Parathyroid adenoma (tissue), 2 donors: ENCODE measurements around the gene RFTN1.

ENCODE experiments used
- H2AFZ ChIP-seq: fragments of 300-600 bp; sonication (generic); one replicate; pipeline ENCODE4 v1.7.0; 2017; ENCODE audit warnings: antibody characterized with exemption, mild to moderate bottlenecking
- H3K27ac ChIP-seq: fragments of 300-600 bp; sonication (generic); one replicate; pipeline ENCODE4 v1.7.0; 2017
- H3K27me3 ChIP-seq: fragments of 300-600 bp; sonication (generic); one replicate; pipeline ENCODE4 v1.7.0; 2017; ENCODE audit warnings: low read length; ENCODE audit not compliant: control insufficient read depth, insufficient read depth
- H3K36me3 ChIP-seq: fragments of 300-600 bp; sonication (generic); one replicate; pipeline ENCODE4 v1.7.0; 2017; ENCODE audit warnings: low read length; ENCODE audit not compliant: control insufficient read depth, insufficient read depth
- H3K4me1 ChIP-seq: fragments of 300-600 bp; sonication (generic); one replicate; pipeline ENCODE4 v1.7.0; 2017; ENCODE audit warnings: control low read depth
- H3K4me2 ChIP-seq: fragments of 300-600 bp; sonication (generic); one replicate; pipeline ENCODE4 v1.7.0; 2017; ENCODE audit warnings: low read length
- H3K4me3 ChIP-seq: fragments of 300-600 bp; sonication (generic); one replicate; pipeline ENCODE4 v1.7.0; 2017; ENCODE audit warnings: low read depth, low read length
- H3K79me2 ChIP-seq: fragments of 300-600 bp; sonication (generic); one replicate; pipeline ENCODE4 v1.7.0; 2017; ENCODE audit warnings: control low read depth
- H3K9ac ChIP-seq: fragments of 300-600 bp; sonication (generic); one replicate; pipeline ENCODE4 v1.7.0; 2017; ENCODE audit warnings: mild to moderate bottlenecking
- H3K9me3 ChIP-seq: fragments of 300-600 bp; sonication (generic); one replicate; pipeline ENCODE4 v1.7.0; 2017; ENCODE audit warnings: low read length; ENCODE audit not compliant: control insufficient read depth
- TF ChIP-seq, protein P1 (sequence below): fragments of 300-600 bp; sonication (generic); IDR thresholded peaks from one replicate; pipeline ENCODE4 v1.7.0; 2017; ENCODE audit warnings: antibody characterized with exemption, mild to moderate bottlenecking
- donor health status: primary hyperparathyroidism.

Gene RFTN1

GRCh38 chr3:16290827-16291196 lies 222.7 kb downstream of the RFTN1 start:
- Histone ChIP-seq H3K4me2 (no peak overlapping the region), H3K4me1 (peaks cover 8% of the 10 kb centered on the region), H3K27ac (no peak overlapping the region), H3K4me3 (no peak overlapping the region), H3K27me3 (no peaks in the 10 kb centered on the region), H3K36me3 (no peaks in the 10 kb centered on the region), H3K9ac (no peak overlapping the region), H2AFZ (no peak overlapping the region), H3K79me2 (no peaks in the 10 kb centered on the region), H3K9me3 (no peaks in the 10 kb centered on the region)
- TF ChIP-seq, protein P1, sequence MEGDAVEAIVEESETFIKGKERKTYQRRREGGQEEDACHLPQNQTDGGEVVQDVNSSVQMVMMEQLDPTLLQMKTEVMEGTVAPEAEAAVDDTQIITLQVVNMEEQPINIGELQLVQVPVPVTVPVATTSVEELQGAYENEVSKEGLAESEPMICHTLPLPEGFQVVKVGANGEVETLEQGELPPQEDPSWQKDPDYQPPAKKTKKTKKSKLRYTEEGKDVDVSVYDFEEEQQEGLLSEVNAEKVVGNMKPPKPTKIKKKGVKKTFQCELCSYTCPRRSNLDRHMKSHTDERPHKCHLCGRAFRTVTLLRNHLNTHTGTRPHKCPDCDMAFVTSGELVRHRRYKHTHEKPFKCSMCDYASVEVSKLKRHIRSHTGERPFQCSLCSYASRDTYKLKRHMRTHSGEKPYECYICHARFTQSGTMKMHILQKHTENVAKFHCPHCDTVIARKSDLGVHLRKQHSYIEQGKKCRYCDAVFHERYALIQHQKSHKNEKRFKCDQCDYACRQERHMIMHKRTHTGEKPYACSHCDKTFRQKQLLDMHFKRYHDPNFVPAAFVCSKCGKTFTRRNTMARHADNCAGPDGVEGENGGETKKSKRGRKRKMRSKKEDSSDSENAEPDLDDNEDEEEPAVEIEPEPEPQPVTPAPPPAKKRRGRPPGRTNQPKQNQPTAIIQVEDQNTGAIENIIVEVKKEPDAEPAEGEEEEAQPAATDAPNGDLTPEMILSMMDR: no peak

DNA sequence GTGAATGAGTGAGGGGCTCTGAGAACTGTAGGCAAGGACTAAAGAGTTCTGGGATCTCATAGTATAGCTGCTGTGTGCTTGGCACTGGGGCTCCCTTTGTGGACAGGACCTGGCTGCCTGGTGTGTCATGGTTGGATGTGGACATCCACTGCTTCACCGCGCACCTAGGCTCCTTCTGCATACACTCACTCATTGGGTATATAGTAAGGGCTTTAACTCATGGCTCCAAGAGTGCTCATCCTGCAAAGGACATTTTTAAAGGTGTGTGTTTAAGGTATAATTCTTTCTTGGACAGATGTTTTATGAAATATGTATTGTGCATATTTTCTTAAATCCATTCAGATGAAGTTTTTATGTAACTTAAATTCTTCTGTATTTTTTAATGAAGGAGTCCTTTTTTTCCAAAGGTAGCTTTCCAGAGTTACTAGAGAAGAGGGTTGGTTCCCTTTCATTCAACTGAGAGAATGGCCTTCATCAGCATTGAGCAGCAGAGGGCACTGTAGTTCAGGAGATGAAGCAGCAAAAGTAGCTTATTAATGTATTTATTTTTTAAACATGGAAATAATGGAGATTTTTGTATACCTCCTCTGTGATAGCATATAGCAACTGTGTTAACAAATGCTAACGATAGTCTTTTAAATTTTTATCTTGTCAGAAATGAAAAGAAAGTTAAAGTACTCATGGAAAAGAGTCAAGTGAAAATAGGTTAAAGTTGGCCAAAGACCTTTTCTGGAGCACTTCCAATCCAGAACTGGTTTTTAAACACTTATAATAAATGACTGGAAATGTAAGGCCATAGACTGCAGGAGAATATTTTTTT lies 223.3 kb downstream of the RFTN1 start:
- Histone ChIP-seq H3K9me3 (no peaks in the 10 kb centered on the region), H3K4me3 (no peak overlapping the region), H3K27ac (no peak overlapping the region), H3K4me1 (peaks cover 8% of the 10 kb centered on the region), H3K36me3 (no peaks in the 10 kb centered on the region), H3K4me2 (no peak overlapping the region), H3K27me3 (no peaks in the 10 kb centered on the region), H2AFZ (no peak overlapping the region), H3K9ac (no peak overlapping the region), H3K79me2 (no peaks in the 10 kb centered on the region)
- TF ChIP-seq, protein P1: peak; percentile 71

DNA sequence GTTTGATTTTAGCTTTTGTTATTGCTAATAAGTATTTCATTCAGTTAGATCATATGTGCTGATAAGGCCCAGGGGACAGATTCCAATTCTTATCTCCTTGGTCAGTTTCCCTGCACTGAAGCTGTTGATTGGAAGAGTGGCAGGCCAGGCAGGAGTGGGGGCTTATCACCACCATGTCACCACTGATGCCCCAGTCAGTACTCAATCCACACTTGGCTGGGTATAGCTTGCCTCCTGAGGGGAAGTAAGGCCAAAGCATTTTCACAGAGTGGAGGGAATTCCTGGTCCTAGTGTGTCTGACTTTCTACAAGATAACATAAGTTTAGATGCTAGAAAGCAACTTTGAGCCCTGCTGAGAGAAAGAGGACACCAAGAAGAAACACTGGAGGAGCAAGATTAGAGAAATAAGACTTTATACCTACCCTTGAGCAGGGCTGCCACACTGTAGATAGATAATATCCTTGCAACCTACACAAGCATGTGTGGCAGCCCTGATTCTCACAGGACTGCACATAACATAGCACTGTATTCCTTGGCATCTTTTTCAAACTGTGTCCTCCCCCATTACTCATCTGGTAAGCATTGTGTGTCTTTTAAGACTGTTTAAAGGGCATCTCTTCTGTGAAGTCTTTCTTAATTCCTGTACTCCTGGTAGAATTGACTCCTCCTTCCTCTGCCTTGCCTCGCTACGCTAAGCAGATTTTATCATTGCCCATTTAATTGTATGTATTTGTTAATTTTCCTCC lies 224.2 kb downstream of the RFTN1 start:
- Histone ChIP-seq H3K4me1 (peaks cover 8% of the 10 kb centered on the region), H3K27me3 (no peaks in the 10 kb centered on the region), H3K4me2 (no peak overlapping the region), H2AFZ (no peak overlapping the region), H3K9ac (no peak overlapping the region), H3K9me3 (no peaks in the 10 kb centered on the region), H3K27ac (no peak overlapping the region), H3K4me3 (no peak overlapping the region), H3K79me2 (no peaks in the 10 kb centered on the region), H3K36me3 (no peaks in the 10 kb centered on the region)
- TF ChIP-seq, protein P1: no peak

GRCh38 chr3:16288664-16289063 lies 224.8 kb downstream of the RFTN1 start:
- Histone ChIP-seq H3K4me3 (no peak overlapping the region), H3K36me3 (no peaks in the 10 kb centered on the region), H3K27me3 (no peaks in the 10 kb centered on the region), H3K4me1 (peaks cover 8% of the 10 kb centered on the region), H2AFZ (no peak overlapping the region), H3K9ac (no peak overlapping the region), H3K79me2 (no peaks in the 10 kb centered on the region), H3K9me3 (no peaks in the 10 kb centered on the region), H3K27ac (no peak overlapping the region), H3K4me2 (no peak overlapping the region)
- TF ChIP-seq, protein P1: no peak
